ENCODE results near the gene CHRNA4.

DNA sequence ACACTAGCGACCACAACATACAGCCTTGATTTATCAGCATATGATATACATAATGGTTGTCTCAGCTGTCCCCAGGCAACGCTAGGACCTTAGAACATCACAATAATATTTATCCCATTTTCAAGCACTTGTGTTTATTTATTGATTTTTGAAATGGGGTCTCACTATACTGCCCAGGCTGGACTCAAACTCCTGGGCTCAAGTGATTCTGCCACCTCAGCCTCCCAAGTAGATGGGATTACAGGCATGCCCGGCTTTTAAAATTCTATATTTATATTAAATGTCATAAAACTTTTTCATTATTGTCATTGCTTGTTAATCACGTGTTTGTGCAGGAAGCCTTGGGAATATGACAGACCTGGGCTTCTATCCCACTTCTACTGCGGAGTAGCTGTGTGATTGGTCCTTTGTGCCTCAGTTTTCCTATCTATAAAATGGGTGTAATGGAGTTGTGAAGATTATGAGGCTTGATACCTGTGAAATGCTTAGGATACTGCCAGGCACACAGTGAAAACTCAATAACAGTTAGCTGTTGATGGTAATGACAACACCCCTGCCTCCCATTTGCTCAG is 58.0 kb downstream of the CHRNA4 start:
- TF ChIP-seq, protein P1, sequence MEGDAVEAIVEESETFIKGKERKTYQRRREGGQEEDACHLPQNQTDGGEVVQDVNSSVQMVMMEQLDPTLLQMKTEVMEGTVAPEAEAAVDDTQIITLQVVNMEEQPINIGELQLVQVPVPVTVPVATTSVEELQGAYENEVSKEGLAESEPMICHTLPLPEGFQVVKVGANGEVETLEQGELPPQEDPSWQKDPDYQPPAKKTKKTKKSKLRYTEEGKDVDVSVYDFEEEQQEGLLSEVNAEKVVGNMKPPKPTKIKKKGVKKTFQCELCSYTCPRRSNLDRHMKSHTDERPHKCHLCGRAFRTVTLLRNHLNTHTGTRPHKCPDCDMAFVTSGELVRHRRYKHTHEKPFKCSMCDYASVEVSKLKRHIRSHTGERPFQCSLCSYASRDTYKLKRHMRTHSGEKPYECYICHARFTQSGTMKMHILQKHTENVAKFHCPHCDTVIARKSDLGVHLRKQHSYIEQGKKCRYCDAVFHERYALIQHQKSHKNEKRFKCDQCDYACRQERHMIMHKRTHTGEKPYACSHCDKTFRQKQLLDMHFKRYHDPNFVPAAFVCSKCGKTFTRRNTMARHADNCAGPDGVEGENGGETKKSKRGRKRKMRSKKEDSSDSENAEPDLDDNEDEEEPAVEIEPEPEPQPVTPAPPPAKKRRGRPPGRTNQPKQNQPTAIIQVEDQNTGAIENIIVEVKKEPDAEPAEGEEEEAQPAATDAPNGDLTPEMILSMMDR (IDR thresholded peaks at IDR 0.05; ENCODE audit: low read depth, low read length), result no peak
- no peak for TF ChIP-seq EZH2phosphoT487 (IDR thresholded peaks at IDR 0.05; ENCODE audit: low read depth)

Data from OCI-LY3 (cell line).